ENCODE data around the gene KRTAP4-4.

The KRTAP4-4 gene

DNA sequence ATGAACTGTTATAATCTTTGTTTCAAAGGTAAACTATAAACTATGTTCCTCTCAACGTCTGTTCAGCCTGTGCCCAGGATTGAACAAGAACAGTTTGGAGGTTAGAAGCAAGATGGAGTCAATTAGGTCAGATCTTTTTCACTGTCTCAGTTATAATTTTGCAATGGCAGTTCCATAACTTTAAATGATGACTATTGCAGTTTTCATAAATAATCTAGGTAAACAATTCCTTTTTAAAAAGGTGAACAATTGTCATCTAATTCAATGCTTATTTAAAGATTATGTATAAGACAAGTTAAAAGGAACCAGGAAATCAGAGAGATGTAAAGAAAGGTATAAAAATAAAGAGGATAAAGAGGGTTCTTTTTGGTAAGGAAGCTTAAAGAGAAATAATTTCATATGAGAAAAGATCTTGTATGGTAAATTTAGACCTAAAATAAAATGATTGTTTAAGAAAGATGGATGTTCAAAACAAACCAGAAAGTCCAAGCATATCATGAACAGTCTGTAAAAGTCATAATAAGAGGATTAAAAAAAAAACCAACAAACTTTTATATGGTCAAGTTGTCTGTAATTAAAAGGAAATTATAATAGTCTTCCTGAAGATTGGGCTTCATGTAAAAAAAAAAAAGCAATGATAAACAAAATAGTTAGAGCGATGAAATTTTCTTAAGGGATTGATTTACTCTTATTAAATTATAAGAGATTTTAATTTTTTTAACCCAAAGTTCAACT lies 49.2 kb downstream of the KRTAP4-4 start:
- no peak for ATAC-seq
- no peak for DNase-seq
